LNCAP (cell line): Measurements from ENCODE around the gene CMSS1.

Experiments used
- CTCF ChIP-seq: fragments of 450-650 bp; IDR thresholded peaks from 2 replicates; pipeline ENCODE4 v1.5.1; 2017; ENCODE audit warnings: mild to moderate bottlenecking

Gene CMSS1

GRCh38 chr3:99934975-99935797 lies 117.5 kb downstream of the CMSS1 start:
- TF ChIP-seq CTCF, result no peak

DNA sequence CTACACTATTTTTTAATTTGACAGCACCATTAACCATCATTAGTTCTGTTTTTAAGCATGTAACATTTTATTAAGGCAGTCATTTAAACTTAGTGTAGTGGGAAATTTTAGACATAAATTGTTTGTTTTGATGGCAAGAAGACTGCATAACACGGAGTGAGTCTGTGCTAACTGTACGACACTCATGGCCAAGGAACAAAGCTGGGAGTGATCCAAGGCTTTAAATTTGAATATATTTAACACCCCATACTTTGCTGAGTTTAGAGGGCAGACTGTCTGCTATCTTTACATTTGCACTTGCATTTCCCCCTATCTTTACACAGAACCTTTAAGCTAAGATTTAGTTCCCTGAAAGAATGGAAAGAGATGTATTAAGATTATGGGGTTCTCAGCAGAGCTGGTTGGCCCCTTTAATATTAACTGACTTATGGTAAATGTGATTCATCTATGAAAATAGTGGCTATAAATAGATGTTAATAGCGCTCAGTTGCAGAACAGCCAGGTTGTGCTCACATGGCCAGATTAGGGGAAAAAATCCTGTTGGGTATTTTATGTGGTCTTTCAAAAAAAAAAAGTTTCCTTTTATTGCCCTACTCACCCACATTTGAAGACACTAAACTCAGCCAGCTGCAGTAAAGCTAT lies 120.7 kb downstream of the CMSS1 start:
- no peak for TF ChIP-seq CTCF

DNA sequence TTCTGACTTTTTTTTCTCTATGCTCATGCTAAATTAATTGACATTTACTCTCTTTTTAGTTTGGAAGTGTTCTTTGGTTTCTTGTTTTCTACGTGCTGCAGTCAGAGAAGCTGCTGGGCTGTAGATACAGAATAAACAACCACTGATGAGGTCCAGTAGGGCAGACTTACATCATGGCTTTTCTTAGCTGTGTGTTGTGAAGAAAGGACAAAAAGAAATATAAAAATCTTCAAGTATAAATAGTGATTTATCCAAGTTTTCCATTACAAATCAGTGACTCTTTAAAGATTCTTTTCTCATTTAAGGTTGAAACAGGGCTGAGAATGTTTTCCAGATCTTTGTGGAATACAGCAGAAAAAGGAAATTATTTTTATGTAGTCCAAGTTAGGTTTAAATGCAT lies 122.2 kb downstream of the CMSS1 start:
- TF ChIP-seq CTCF, result no peak

DNA sequence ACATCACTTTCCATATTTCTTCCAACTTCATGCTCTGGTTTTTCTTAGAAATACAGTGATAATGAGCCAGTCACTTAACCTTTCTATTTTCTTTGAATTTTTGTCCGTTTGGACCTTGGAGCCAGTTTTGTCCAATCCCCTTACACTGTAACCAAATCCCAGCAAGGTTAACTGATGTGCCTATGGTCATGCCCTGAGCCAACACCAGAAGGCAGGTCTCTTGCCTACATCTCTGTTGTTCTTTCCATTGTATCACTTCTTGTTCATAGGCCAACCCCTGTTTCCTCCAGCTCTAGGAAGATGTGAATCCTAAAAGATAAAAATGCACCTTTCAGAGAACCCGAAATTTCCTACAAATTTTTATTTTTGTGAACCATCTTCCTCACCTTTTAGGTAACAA lies 122.7 kb downstream of the CMSS1 start:
- no peak for TF ChIP-seq CTCF

GRCh38 chr3:99941211-99941610 lies 123.5 kb downstream of the CMSS1 start:
- TF ChIP-seq CTCF, result no peak

DNA sequence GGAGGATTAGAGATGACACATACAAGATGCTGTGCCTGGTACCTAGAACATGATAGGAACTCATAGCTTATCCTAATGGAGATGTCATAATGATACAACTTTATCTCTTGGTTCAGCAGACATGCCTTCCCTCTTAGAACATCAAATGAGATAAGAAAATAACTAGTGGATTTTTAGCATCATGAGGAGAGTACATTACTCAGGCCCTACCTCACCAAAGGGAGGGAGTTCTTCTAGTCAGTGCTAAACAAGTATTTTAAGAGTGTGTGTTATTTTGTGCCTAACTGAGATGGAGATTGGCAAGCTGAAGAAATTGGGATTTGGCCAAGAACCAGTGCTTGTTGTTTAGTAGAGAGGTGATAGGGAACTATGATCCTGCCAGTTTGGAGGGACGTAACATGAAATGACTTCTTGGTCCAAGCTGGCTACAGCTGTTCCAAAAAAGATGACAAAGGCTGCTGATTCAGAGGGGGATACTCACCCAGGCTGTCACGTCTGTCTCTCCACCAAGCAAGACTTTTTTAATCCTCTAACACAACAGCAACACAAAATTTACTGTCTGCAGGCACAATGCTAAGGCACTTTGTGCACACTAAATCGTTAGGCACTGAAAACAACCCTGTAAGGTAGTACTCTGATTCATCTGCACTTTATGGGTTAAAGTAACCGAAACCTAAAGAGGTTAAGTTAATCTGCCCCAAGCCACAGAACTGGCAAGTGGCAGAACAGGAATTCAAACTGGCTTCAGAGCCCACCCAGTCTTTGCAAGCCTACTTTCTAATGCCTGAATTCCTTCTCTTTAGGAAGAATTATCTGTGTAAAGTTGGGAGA lies 126.5 kb downstream of the CMSS1 start:
- TF ChIP-seq CTCF, result no peak

DNA sequence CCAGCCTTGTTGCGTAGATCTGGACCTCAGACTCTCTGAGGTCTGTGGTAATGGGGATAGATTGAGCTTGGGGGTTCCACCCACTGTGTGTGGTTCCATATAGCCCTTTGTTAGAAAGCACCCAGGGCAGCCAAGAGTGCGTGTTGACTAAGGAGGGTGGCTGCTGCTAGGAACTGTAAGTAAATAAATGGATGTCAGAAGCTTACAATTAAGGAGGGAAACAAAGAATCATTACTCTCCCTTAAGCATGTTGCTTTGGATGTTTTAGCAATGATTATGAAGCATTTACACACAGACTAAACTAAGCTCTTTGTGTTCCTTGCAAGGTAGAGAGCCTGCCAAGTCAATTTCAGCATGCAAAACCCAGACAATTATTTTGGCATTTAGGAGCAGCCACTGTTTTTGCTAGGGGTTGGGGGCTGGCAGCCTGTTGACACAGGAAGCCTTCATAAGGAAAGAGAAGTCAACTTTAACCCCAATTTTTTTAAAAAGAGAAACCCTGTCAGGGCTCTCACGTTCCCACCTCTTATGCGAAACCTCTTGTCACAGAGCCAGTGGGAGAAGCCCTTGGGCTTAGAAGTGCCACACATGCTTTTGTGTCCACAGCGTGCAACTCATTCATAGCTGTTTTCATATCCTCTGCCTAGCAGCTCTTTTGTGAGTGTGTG lies 127.8 kb downstream of the CMSS1 start:
- TF ChIP-seq CTCF, result no peak
